ENCODE data around the gene SPAG17. TPM values are rescaled to one million over a fixed set of nuclear protein-coding genes. Genes with fewer than 3 reads are reported as not detected.

SPAG17 gene
- total and polyA plus RNA-seq, 2 experiments from 2014 or later, result 0.42 to 1.2 TPM

DNA sequence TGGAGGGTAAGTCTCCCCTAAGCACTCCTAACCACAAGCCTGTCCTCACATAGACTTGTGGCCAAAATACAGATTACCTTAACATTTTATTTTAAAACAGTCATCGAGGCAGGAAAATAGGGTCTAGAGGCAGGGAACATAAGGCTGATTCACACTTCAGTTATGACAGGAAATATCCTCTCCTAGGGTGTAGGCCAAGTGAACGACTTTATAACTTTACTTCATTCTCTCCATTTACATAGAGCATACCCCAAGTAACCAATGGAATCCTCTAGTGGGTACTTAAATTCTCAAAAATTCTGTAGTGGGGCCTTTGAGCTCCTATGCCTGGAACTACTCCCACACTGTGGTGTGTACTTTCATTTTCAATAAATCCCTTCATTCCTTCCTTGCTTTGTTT, 142.5 kb downstream of the SPAG17 start:
- TF ChIP-seq, protein P1, sequence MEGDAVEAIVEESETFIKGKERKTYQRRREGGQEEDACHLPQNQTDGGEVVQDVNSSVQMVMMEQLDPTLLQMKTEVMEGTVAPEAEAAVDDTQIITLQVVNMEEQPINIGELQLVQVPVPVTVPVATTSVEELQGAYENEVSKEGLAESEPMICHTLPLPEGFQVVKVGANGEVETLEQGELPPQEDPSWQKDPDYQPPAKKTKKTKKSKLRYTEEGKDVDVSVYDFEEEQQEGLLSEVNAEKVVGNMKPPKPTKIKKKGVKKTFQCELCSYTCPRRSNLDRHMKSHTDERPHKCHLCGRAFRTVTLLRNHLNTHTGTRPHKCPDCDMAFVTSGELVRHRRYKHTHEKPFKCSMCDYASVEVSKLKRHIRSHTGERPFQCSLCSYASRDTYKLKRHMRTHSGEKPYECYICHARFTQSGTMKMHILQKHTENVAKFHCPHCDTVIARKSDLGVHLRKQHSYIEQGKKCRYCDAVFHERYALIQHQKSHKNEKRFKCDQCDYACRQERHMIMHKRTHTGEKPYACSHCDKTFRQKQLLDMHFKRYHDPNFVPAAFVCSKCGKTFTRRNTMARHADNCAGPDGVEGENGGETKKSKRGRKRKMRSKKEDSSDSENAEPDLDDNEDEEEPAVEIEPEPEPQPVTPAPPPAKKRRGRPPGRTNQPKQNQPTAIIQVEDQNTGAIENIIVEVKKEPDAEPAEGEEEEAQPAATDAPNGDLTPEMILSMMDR (IDR thresholded peaks at IDR 0.05; ENCODE audit: low read depth, low read length), result no peak
- no peaks in the 10 kb centered on the region for H3K27me3 ChIP-seq
- no peaks in the 10 kb centered on the region for H3K4me1 ChIP-seq (ENCODE audit: low read depth)
- no peak for DNase-seq (ENCODE audit: low read depth in 1 of 2, low spot score in 1 of 2)
- H3K36me3 ChIP-seq, result no peaks in the 10 kb centered on the region
- H3K9me3 ChIP-seq (ENCODE audit: low read depth), result no peaks in the 10 kb centered on the region
- H3K4me3 ChIP-seq, result no peak overlapping the region
- no peak overlapping the region for H3K27ac ChIP-seq

DNA sequence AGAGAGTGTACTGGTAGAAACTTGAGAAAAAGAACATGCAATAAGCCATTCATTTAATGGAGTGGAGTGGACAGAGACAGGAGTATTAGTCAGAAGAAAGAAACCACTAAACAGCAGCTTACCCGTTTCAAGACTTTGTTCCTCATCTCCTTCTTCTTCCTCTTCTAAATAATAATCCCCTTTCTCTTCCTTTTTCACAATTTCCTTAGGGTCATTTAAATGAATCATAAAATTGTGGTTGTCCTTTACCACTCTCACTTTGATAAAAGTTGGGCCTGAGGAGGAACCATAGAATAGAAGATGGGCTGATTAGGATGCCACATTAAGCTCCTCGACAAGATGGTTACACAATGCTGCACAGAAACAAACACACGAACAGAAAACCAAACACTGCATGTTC, 145.9 kb downstream of the SPAG17 start:
- TF ChIP-seq, protein P1 (IDR thresholded peaks at IDR 0.05; ENCODE audit: low read depth, low read length), result no peak
- H3K27ac ChIP-seq, result no peak overlapping the region

DNA sequence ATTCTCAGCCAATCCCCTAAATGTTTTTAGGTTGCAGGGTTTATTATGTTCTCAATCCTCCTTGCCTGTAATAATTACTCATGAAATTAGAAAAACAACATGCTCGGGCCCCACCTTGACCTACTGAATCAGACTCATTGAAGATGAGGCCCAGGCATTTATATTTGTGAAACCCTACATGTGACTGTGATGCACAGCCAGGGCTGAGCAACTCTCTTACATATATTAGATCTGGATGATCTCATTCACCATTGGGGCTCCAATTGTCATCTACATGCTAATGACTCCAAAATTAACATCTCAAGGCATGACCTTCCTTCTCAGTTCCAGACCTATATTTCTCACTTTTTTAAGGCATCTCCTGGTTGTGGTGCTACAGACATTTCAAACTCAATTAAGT, 152.1 kb downstream of the SPAG17 start:
- DNase-seq (ENCODE audit: low read depth in 1 of 2, low spot score in 1 of 2), result no peak
- Histone ChIP-seq H3K4me1 (ENCODE audit: low read depth) (no peaks in the 10 kb centered on the region), H3K9me3 (ENCODE audit: low read depth) (no peaks in the 10 kb centered on the region), H3K27me3 (no peaks in the 10 kb centered on the region), H3K4me3 (no peak overlapping the region), H3K36me3 (no peaks in the 10 kb centered on the region), H3K27ac (no peak overlapping the region)
- TF ChIP-seq, protein P1 (IDR thresholded peaks at IDR 0.05; ENCODE audit: low read depth, low read length), result no peak

More for the DNA sequence above, 145.9 kb downstream of the SPAG17 start:
- no peaks in the 10 kb centered on the region for H3K27me3 ChIP-seq
- no peak for DNase-seq (ENCODE audit: low read depth in 1 of 2, low spot score in 1 of 2)
- no peaks in the 10 kb centered on the region for H3K36me3 ChIP-seq
- H3K9me3 ChIP-seq (ENCODE audit: low read depth), result no peaks in the 10 kb centered on the region
- H3K4me1 ChIP-seq (ENCODE audit: low read depth), result no peaks in the 10 kb centered on the region
- no peak overlapping the region for H3K4me3 ChIP-seq

DNA sequence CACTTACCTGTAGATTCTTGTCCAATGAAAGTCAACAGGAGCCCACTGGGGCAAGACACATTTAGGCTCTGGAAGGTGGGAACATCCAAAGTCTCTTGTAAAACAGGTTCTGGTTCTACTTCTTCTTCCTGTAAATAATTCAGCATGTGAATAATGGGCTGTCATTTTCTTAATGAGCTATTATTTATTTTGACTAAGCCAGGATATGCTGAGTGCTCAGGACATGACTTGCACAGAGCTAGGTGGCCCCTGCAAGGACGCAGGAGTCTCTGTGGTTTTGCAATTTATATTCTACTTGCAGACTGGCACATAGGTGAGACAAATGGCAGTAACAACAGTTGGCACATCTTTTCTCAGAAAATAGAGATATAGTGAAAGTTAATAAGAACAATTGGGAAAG, 156.8 kb downstream of the SPAG17 start:
- TF ChIP-seq, protein P1 (IDR thresholded peaks at IDR 0.05; ENCODE audit: low read depth, low read length), result no peak
- Histone ChIP-seq H3K36me3 (no peaks in the 10 kb centered on the region), H3K9me3 (ENCODE audit: low read depth) (no peaks in the 10 kb centered on the region), H3K27me3 (no peaks in the 10 kb centered on the region), H3K4me1 (ENCODE audit: low read depth) (no peaks in the 10 kb centered on the region), H3K27ac (no peak overlapping the region), H3K4me3 (no peak overlapping the region)
- no peak for DNase-seq (ENCODE audit: low read depth in 1 of 2, low spot score in 1 of 2)

DNA sequence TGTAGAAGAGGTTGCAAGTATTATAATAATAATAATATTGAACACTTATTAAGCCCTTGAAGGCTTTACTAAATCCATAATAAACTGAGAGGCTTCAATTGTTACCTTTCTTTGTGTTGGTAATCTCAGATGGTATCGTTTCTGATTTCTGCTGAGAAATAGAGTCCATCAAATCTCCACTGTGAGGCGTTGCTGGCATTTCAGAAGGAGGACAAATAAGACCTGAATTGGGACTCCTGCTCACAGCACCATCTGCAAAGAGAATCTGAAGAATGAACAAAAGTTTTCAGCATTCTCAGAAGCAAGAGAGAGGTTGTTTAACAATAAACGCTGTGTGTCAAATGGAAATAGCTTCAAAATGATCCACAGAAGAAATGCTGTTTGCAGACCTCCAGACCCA, 161.8 kb downstream of the SPAG17 start:
- DNase-seq (ENCODE audit: low read depth in 1 of 2, low spot score in 1 of 2), result no peak
- H3K9me3 ChIP-seq (ENCODE audit: low read depth), result no peaks in the 10 kb centered on the region
- TF ChIP-seq, protein P1 (IDR thresholded peaks at IDR 0.05; ENCODE audit: low read depth, low read length), result no peak
- no peaks in the 10 kb centered on the region for H3K27me3 ChIP-seq
- no peak overlapping the region for H3K27ac ChIP-seq
- H3K4me1 ChIP-seq (ENCODE audit: low read depth), result no peaks in the 10 kb centered on the region
- no peaks in the 10 kb centered on the region for H3K36me3 ChIP-seq
- H3K4me3 ChIP-seq, result no peak overlapping the region

DNA sequence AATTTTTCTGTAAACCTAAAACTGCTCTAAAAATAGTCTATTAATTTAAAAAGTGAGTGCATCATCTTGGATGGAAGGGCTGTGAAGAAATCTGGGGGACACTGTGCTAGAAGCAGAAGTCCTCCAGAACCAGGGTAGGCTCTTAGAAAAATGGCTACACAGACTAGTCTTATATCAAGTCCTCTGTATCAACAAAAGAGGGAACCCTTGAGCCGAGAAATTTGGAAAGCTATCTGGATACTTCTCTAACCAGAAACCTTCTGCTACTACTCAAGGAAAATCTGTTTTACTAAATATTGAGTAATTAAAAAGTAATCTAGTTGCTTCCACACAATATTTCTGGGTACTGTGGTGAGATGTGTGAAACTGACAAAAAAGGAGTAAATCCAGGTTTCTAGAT, 163.4 kb downstream of the SPAG17 start:
- Histone ChIP-seq H3K4me3 (no peak overlapping the region), H3K27ac (no peak overlapping the region), H3K27me3 (no peaks in the 10 kb centered on the region), H3K4me1 (ENCODE audit: low read depth) (no peaks in the 10 kb centered on the region), H3K36me3 (no peaks in the 10 kb centered on the region), H3K9me3 (ENCODE audit: low read depth) (no peaks in the 10 kb centered on the region)
- TF ChIP-seq, protein P1 (IDR thresholded peaks at IDR 0.05; ENCODE audit: low read depth, low read length), result no peak
- no peak for DNase-seq (ENCODE audit: low read depth in 1 of 2, low spot score in 1 of 2)
